MM.1S (cell line): ENCODE measurements around the gene NASP.

Experiments
- DNase-seq: peaks from one replicate; pipeline ENCODE4 v3.0.0-alpha.2; 2015
- H2AFZ ChIP-seq: fragments of 300-600 bp; sonication (generic); 2 replicates; pipeline ENCODE4 v1.6.0; 2016; ENCODE audit warnings: antibody characterized with exemption, low read length
- H3F3A ChIP-seq: fragments of 300-600 bp; sonication (generic); 2 replicates; pipeline ENCODE4 v1.6.1; 2016; ENCODE audit warnings: mild to moderate bottlenecking, antibody characterized with exemption, low read length, moderate library complexity, mixed read lengths; ENCODE audit not compliant: insufficient read depth
- H3K27ac ChIP-seq: fragments of 300-600 bp; sonication (generic); 2 replicates; pipeline ENCODE4 v1.5.1; 2016; ENCODE audit warnings: mild to moderate bottlenecking, low read length
- H3K27me3 ChIP-seq: fragments of 300-600 bp; sonication (generic); replicated peaks from 2 replicates; pipeline ENCODE4 v1.6.0; 2016; ENCODE audit warnings: low read length; ENCODE audit not compliant: insufficient read depth
- H3K36me3 ChIP-seq: fragments of 300-600 bp; sonication (generic); replicated peaks from 2 replicates; pipeline ENCODE4 v1.6.1; 2016; ENCODE audit warnings: mild to moderate bottlenecking, low read length, mixed read lengths; ENCODE audit not compliant: insufficient read depth
- H3K4me1 ChIP-seq: fragments of 300-600 bp; sonication (generic); 2 replicates; pipeline ENCODE4 v1.6.1; 2016; ENCODE audit warnings: low read length, mixed read lengths
- H3K4me2 ChIP-seq: fragments of 300-600 bp; sonication (generic); 2 replicates; pipeline ENCODE4 v1.6.0; 2016; ENCODE audit warnings: low read depth, low read length
- H3K4me3 ChIP-seq: fragments of 300-600 bp; sonication (generic); 2 replicates; pipeline ENCODE4 v1.5.1; 2016; ENCODE audit warnings: low read length, mixed read lengths
- H3K79me2 ChIP-seq: fragments of 300-600 bp; sonication (generic); 2 replicates; pipeline ENCODE4 v1.6.1; 2016; ENCODE audit warnings: mixed run types, low read length, mixed read lengths
- H3K9ac ChIP-seq: fragments of 300-600 bp; sonication (generic); 2 replicates; pipeline ENCODE4 v1.6.1; 2016; ENCODE audit warnings: low read length, mixed read lengths
- H3K9me2 ChIP-seq: fragments of 300-600 bp; sonication (generic); replicated peaks from 2 replicates; pipeline ENCODE4 v1.6.1; 2016; ENCODE audit warnings: mild to moderate bottlenecking, low read length, mixed read lengths; ENCODE audit not compliant: insufficient read depth
- H3K9me3 ChIP-seq: fragments of 300-600 bp; sonication (generic); replicated peaks from 2 replicates; pipeline ENCODE4 v1.6.1; 2016; ENCODE audit warnings: mild to moderate bottlenecking, low read length, mixed read lengths; ENCODE audit not compliant: insufficient read depth
- H4K20me1 ChIP-seq: fragments of 300-600 bp; sonication (generic); 2 replicates; pipeline ENCODE4 v1.6.1; 2016; ENCODE audit warnings: mild to moderate bottlenecking, low read length, moderate library complexity, mixed read lengths; ENCODE audit not compliant: insufficient read depth
- CTCF ChIP-seq: fragments of 300-600 bp; sonication (generic); IDR thresholded peaks from 2 replicates; pipeline ENCODE4 v1.5.1; 2016; ENCODE audit warnings: antibody characterized with exemption, low read length, mixed read lengths
- EZH2 ChIP-seq: fragments of 300-600 bp; sonication (generic); optimal IDR thresholded peaks from 2 replicates; pipeline ENCODE3; 2017; ENCODE audit warnings: low read depth, mild to moderate bottlenecking, antibody characterized with exemption, low read length, mixed read lengths
- EZH2phosphoT487 ChIP-seq: fragments of 300-600 bp; sonication (generic); IDR thresholded peaks from 2 replicates; pipeline ENCODE4 v1.6.1; 2018; ENCODE audit warnings: antibody characterized with exemption, low read length

Gene NASP

GRCh38 chr1:45569571-45569961, 14.3 kb upstream of the NASP start:
- Histone ChIP-seq H3K36me3 (no peaks in the 10 kb centered on the region), H3K9ac (no peak overlapping the region)

GRCh38 chr1:45569962-45570581, 13.8 kb upstream of the NASP start:
- Histone ChIP-seq H4K20me1 (no peaks in the 10 kb centered on the region), H3K27me3 (no peaks in the 10 kb centered on the region), H3K9me3 (no peaks in the 10 kb centered on the region), H3K4me1 (no peaks in the 10 kb centered on the region), H3K4me2 (no peak overlapping the region), H3K9ac (no peak overlapping the region), H3K36me3 (no peaks in the 10 kb centered on the region), H3K79me2 (peaks cover 7% of the 10 kb centered on the region; the same call in 1 of the 2 replicates), H3K4me3 (no peak overlapping the region), H3K9me2 (no peaks in the 10 kb centered on the region), H3F3A (peaks cover 6% of the 10 kb centered on the region; the same call in 1 of the 2 replicates), H3K27ac (no peak overlapping the region), H2AFZ (no peak overlapping the region)
- peak; percentile 66 for DNase-seq
- TF ChIP-seq CTCF (peak; percentile 98), EZH2 (no peak)

More at GRCh38 chr1:45569571-45569961, 14.3 kb upstream of the NASP start:
- Histone ChIP-seq H3K4me1 (no peaks in the 10 kb centered on the region), H4K20me1 (no peaks in the 10 kb centered on the region), H3K4me3 (no peak overlapping the region), H3K79me2 (peaks cover 7% of the 10 kb centered on the region; the same call in 1 of the 2 replicates), H3F3A (peaks cover 6% of the 10 kb centered on the region; the same call in 1 of the 2 replicates), H3K27ac (no peak overlapping the region), H3K4me2 (no peak overlapping the region), H3K9me3 (no peaks in the 10 kb centered on the region), H3K27me3 (no peaks in the 10 kb centered on the region), H2AFZ (no peak overlapping the region), H3K9me2 (no peaks in the 10 kb centered on the region)
- TF ChIP-seq CTCF (no peak), EZH2phosphoT487 (no peak), EZH2 (no peak)
- DNase-seq = no peak

GRCh38 chr1:45570631-45571030, 13.2 kb upstream of the NASP start:
- TF ChIP-seq EZH2 (no peak), CTCF (no peak), EZH2phosphoT487 (no peak)
- no peak overlapping the region for H3K4me3 ChIP-seq
- no peaks in the 10 kb centered on the region for H3K27me3 ChIP-seq
- H3K79me2 ChIP-seq = peaks cover 6% of the 10 kb centered on the region; the same call in 1 of the 2 replicates
- no peaks in the 10 kb centered on the region for H3K9me3 ChIP-seq
- no peaks in the 10 kb centered on the region for H4K20me1 ChIP-seq
- no peak overlapping the region for H3K4me2 ChIP-seq
- no peaks in the 10 kb centered on the region for H3K36me3 ChIP-seq
- no peaks in the 10 kb centered on the region for H3K9me2 ChIP-seq
- H3K9ac ChIP-seq = no peak overlapping the region
- H2AFZ ChIP-seq = no peak overlapping the region
- no peak for DNase-seq
- H3F3A ChIP-seq = peaks cover 6% of the 10 kb centered on the region; the same call in 1 of the 2 replicates
- H3K4me1 ChIP-seq = no peaks in the 10 kb centered on the region
- H3K27ac ChIP-seq = no peak overlapping the region
